PC-9 (cell line): ENCODE data around the gene HINT2. TPM values are rescaled to one million over a fixed set of nuclear protein-coding genes. Genes with fewer than 3 reads are reported as not detected.

ENCODE experiments used
- BruUV-seq: library from RNA; stranded (reverse); fragments of 400-500 nt; replicated peaks from 2 replicates; lab custom pipeline; 2021; lab: Mats Ljungman, UMichigan
- CTCF ChIA-PET: fragments of 300-600 bp; sonication (Branson Sonifier 250); formaldehyde crosslinking; loops from one replicate; lab custom pipeline; 2022; ENCODE audit warnings: antibody characterized with exemption; lab: Charles Lee
- POLR2A ChIA-PET: fragments of 300-600 bp; sonication (Branson Sonifier 250); formaldehyde crosslinking; loops from one replicate; lab custom pipeline; 2022; ENCODE audit warnings: antibody characterized with exemption; ENCODE audit not compliant: unreplicated experiment; lab: Charles Lee
- DNase-seq, 2 experiments: peaks; one replicate each; pipeline versions ENCODE4 v3.0.0 to v3.0.0-alpha.2; 2015 to 2022; ENCODE audit warnings: mixed read lengths in 1 of 2
- H2AFZ ChIP-seq: fragments of 200-600 bp; sonication (generic); 2 replicates; pipeline ENCODE4 v1.8.1; 2017; ENCODE audit warnings: antibody characterized with exemption
- H3F3A ChIP-seq: fragments of 200-600 bp; sonication (generic); 2 replicates; pipeline ENCODE4 v1.8.1; 2017; ENCODE audit warnings: antibody characterized with exemption, mild to moderate bottlenecking, low read depth; ENCODE audit not compliant: insufficient read depth
- H3K27ac ChIP-seq: fragments of 200-600 bp; sonication (generic); 2 replicates; pipeline ENCODE4 v1.6.1; 2016; ENCODE audit warnings: mixed run types
- H3K27me3 ChIP-seq: fragments of 200-600 bp; sonication (generic); 2 replicates; pipeline ENCODE4 v1.6.1; 2016; ENCODE audit warnings: low read depth, mixed run types; ENCODE audit not compliant: insufficient read depth
- H3K36me3 ChIP-seq: fragments of 200-600 bp; sonication (generic); 2 replicates; pipeline ENCODE4 v1.6.1; 2016; ENCODE audit warnings: low read depth, mixed run types
- H3K4me1 ChIP-seq: fragments of 200-600 bp; sonication (generic); replicated peaks from 2 replicates; pipeline ENCODE4 v1.6.1; 2016; ENCODE audit warnings: mixed run types; ENCODE audit not compliant: insufficient read depth
- H3K4me2 ChIP-seq: fragments of 200-600 bp; sonication (generic); 2 replicates; pipeline ENCODE4 v1.6.1; 2017; ENCODE audit warnings: mixed run types
- H3K4me3 ChIP-seq: fragments of 200-600 bp; sonication (generic); 2 replicates; pipeline ENCODE4 v1.6.1; 2016; ENCODE audit warnings: mixed run types
- H3K79me2 ChIP-seq: fragments of 200-600 bp; sonication (generic); 2 replicates; pipeline ENCODE4 v1.6.1; 2017; ENCODE audit warnings: low read depth, mixed run types
- H3K9me2 ChIP-seq: fragments of 200-600 bp; sonication (generic); 2 replicates; pipeline ENCODE4 v1.8.1; 2017; ENCODE audit warnings: mild to moderate bottlenecking; ENCODE audit not compliant: insufficient read depth
- H3K9me3 ChIP-seq: fragments of 200-600 bp; sonication (generic); 2 replicates; pipeline ENCODE4 v1.8.1; 2016; ENCODE audit warnings: low read depth; ENCODE audit not compliant: insufficient read depth
- H4K20me1 ChIP-seq: fragments of 200-600 bp; sonication (generic); 2 replicates; pipeline ENCODE4 v1.8.1; 2017; ENCODE audit not compliant: insufficient read depth
- CTCF ChIP-seq: fragments of 200-600 bp; sonication (generic); conservative IDR thresholded peaks from 2 replicates; pipeline ENCODE4 v1.6.1; 2017; ENCODE audit warnings: mixed run types, antibody characterized with exemption, mild to moderate bottlenecking, moderate library complexity
- EZH2 ChIP-seq: fragments of 200-600 bp; sonication (generic); IDR thresholded peaks from 2 replicates; pipeline ENCODE4 v1.8.0; 2017; ENCODE audit warnings: antibody characterized with exemption, low read depth
- intact Hi-C: fragments of 100-400 bp; cut with micrococcal nuclease; formaldehyde crosslinking; loops from one replicate; pipeline ENCODE4 v1.10.0; 2022; ENCODE audit not compliant: unreplicated experiment
- total RNA-seq: library from RNA; stranded (reverse); gene quantifications from 2 replicates; pipeline ENCODE4 v1.2.3, GENCODE V29; 2021

The HINT2 gene
- total RNA-seq, 1 experiment from 2014 or later: 53.1 TPM

GRCh38 chr9:35810122-35810521, 4.7 kb downstream of the HINT2 start:
- Histone ChIP-seq H2AFZ (no peak overlapping the region), H3K27ac (no peak overlapping the region), H3K79me2 (no peaks in the 10 kb centered on the region), H3K4me3 (no peak overlapping the region), H3K9me2 (no peaks in the 10 kb centered on the region), H3K4me1 (peaks cover 8% of the 10 kb centered on the region), H3K4me2 (no peak overlapping the region), H4K20me1 (no peaks in the 10 kb centered on the region), H3K9me3 (no peaks in the 10 kb centered on the region), H3F3A (peaks cover 9% of the 10 kb centered on the region; the same call in 1 of the 2 replicates), H3K27me3 (no peaks in the 10 kb centered on the region), H3K36me3 (no peaks in the 10 kb centered on the region)
- CTCF ChIA-PET: no interaction called here
- POLR2A ChIA-PET: no interaction called here
- DNase-seq: no peak
- intact Hi-C loops: no loop called here
- BruUV-seq: no TSS peak
- TF ChIP-seq CTCF (no peak), EZH2 (no peak)

- intact Hi-C loops: no loop called here
- H3K4me3 ChIP-seq: no peak overlapping the region
- no peaks in the 10 kb centered on the region for H3K9me3 ChIP-seq
- ChIA-PET CTCF (no interaction called here), POLR2A (no interaction called here)
- no peaks in the 10 kb centered on the region for H3K9me2 ChIP-seq
- DNase-seq: no peak
- no peaks in the 10 kb centered on the region for H3K27me3 ChIP-seq
- H3K4me2 ChIP-seq: no peak overlapping the region
- H3K27ac ChIP-seq: no peak overlapping the region
- no TSS peak for BruUV-seq
- no peak for TF ChIP-seq CTCF
- TF ChIP-seq EZH2: no peak
- no peaks in the 10 kb centered on the region for H3F3A ChIP-seq
- H2AFZ ChIP-seq: no peak overlapping the region
- H4K20me1 ChIP-seq: no peaks in the 10 kb centered on the region
- H3K36me3 ChIP-seq: no peaks in the 10 kb centered on the region
- H3K79me2 ChIP-seq: no peaks in the 10 kb centered on the region
- H3K4me1 ChIP-seq: 0 out of 2 replicates have a peak, but pooled peaks cover under 1% of the 10 kb centered on the region
These were observed 6.4 kb downstream of the HINT2 start for GRCh38 chr9:35808433-35808832.

GRCh38 chr9:35806101-35806500, 8.7 kb downstream of the HINT2 start:
- intact Hi-C loops: no loop called here
- no peaks in the 10 kb centered on the region for H3K79me2 ChIP-seq
- no peak for DNase-seq
- H3K27me3 ChIP-seq: no peaks in the 10 kb centered on the region
- H2AFZ ChIP-seq: no peak overlapping the region
- no peak overlapping the region for H3K4me2 ChIP-seq
- no peaks in the 10 kb centered on the region for H3K9me2 ChIP-seq
- no peak overlapping the region for H3K27ac ChIP-seq
- H3K4me3 ChIP-seq: no peak overlapping the region
- no peaks in the 10 kb centered on the region for H3K36me3 ChIP-seq
- H4K20me1 ChIP-seq: no peaks in the 10 kb centered on the region
- ChIA-PET CTCF (no interaction called here), POLR2A (no interaction called here)
- BruUV-seq: no TSS peak
- no peaks in the 10 kb centered on the region for H3F3A ChIP-seq
- no peak for TF ChIP-seq CTCF
- no peak for TF ChIP-seq EZH2
- H3K4me1 ChIP-seq: no peaks in the 10 kb centered on the region
- no peaks in the 10 kb centered on the region for H3K9me3 ChIP-seq
